NCI-H345 treated with DMSO at 0.1 percent for 48 hours (cell line): ENCODE data around the gene SEPTIN11.

Source experiments
- DNase-seq: peaks from one replicate; lab custom pipeline; 2025; ENCODE audit not compliant: unreplicated experiment; lab: John Stamatoyannopoulos, UW

The SEPTIN11 gene

DNA sequence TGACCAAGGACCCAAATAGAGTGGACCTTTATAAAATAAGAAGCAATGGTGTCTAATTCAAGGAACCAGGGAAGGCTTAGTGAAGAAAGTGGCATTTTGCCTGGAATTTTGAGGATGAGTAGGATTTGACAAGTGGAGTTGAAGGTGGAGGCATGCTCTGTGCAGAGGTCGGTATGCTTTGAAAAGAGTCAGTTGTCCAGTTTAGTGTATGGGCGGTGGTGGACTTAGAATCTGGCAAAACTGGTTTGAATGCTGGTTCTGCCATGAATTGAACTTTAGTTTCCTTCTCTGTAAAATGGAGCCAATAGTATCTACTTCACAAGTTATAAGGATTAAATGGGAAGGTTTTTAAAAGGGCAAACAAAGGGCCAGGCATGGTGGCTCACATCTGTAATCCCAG is 29.7 kb downstream of the SEPTIN11 start:
- DNase-seq: no peak

- no peak for DNase-seq
These were observed 30.7 kb downstream of the SEPTIN11 start for GRCh38 chr4:76980261-76980660.

GRCh38 chr4:76981644-76982043 is 32.1 kb downstream of the SEPTIN11 start:
- DNase-seq: no peak

DNA sequence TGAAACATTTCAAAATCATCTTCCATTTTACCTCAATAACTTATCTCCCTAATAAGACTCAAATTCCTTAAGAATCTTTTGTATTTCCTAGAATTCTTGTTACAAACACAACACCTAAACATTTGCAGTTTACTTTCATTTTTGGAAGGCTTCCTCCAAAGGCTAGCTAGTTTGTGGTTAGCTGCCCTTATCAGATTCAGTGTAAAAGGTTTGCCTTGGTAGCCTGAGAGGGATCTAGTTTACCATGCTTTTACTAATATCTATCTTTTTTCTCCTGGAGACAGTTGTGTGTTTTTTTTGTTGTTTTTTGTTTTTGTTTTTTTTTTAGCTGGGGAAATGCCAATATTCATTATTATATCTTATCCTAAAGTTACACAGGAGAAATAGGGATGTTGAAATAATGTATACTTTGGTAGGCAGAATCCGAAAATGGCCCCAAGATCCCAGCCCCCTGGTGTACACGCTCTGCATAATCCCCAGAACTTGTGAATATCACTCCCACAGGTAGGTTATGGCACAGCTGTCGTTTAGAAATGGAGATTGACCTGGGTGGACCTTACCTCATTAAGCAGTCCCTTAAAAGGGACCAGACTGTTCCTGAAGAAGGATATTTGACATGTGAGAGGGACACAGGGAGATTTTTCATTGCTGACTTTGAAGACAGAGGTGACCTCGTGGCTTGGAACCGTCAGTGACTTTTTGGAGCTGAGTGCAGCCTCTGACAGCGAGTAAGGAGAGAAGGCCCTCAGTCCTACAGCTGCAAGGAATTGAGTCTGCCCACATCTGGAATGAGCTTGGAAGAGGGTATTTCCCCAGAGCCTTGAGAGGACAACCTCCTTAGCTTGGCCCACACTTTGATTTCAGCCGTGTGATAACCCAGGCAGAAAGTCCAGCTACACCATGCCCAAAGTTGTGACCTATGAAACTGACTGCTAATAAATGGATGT is 33.4 kb downstream of the SEPTIN11 start:
- no peak for DNase-seq

GRCh38 chr4:76984127-76984526 is 34.6 kb downstream of the SEPTIN11 start:
- DNase-seq: no peak

DNA sequence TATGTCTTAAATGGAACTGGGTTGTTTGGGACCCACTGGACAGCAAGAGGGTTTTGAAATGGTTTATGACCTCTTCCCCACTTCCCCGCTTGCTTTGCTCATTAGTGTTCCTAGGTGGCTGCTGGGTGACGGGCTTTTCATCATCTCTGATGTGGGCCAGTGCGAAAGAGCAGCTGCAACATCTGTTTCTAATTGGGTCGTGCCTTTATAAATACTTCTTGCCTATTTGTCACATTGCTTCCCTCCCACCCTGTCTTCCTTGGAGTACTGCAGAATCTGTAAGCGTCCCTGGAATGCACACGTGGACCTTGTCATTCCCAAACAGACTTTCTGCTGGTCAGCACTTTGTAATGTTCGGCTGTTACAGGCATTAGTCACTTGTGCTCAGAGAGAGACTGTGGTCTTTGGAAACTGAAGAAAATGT is 35.2 kb downstream of the SEPTIN11 start:
- DNase-seq: no peak

- DNase-seq: no peak
These were observed 37.6 kb downstream of the SEPTIN11 start for GRCh38 chr4:76987153-76987591.

DNA sequence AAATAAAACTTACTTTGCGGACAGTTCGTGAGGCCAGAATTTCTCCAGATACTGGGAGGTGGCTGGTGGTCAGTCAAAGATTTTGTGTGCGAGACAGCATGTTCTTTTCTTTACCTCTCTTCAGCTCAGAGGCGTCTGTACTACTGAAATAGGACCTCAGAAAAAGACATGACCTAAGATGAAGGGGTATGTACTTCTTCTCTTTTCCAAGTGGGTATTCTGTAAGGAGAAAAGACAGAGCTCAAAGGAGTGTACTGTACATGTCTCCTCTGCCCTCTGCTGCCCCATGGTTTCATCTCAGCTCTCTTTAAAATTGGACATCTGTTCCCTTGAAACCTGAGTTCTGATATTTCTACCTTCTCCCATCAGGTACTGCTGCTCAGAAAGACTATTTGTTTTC is 38.1 kb downstream of the SEPTIN11 start:
- DNase-seq: no peak

GRCh38 chr4:76989391-76990061 is 40.0 kb downstream of the SEPTIN11 start:
- DNase-seq: no peak

DNA sequence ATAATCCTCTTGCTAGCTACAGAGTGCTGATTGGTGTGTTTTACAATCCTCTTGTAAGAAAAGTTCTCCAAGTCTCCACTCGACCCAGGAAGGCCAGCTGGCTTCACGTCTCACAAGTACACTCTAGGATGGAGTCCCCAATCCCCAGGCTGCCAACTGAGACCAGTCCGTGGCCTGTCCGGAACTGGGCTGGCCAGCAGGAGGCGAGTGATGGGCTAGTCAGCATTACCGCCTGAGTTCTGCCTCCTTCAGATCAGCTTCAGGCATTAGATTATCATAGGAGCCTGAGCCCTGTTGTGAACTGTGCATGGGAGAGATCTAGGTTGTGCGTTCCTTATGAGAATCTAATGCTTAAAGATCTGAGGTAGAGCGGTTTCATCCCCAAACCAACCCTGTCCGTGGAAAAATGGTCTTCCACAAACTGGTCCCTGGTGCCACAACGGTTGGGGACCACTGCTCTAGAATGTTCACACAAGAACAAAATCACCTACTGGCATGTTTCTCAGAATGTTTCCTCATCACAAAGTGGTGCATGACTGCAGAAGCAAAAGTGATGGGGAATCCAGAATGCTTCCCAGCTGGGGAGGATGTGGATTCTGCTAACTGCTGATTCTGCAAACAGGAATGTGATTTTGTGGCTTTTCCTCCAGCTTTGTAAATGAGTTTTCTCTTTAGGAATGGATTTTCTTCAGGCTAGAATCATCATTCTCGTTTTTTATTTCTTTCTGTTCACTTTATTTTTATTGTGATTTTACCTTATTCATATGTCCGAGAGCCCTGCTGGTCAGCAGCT is 40.9 kb downstream of the SEPTIN11 start:
- no peak for DNase-seq

- DNase-seq: no peak
These were observed 41.7 kb downstream of the SEPTIN11 start for GRCh38 chr4:76991161-76991660.

GRCh38 chr4:76993787-76994641 is 44.5 kb downstream of the SEPTIN11 start:
- DNase-seq: no peak

GRCh38 chr4:76995776-76996175 is 46.2 kb downstream of the SEPTIN11 start:
- DNase-seq: no peak

- DNase-seq: no peak
These were observed 46.9 kb downstream of the SEPTIN11 start for GRCh38 chr4:76996445-76996844.

DNA sequence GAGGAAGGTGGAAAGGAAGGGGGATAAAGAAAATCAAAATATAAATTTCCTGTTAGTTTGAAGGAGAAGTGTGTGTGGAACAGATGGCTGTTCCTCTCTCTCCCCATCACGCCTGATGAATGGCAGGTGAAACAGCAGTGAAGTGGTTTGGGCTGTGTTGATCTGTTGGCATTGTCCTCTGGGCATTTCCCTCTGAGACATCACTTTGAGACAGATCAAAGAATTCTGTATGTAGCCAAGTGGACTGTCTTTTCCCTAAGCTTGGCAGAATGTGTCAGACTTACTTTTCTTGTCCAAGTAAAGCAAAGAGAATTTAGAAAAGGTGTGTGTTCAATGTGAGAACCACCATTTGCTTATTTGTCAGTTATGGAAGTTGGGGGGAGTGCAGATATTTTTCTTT is 47.5 kb downstream of the SEPTIN11 start:
- no peak for DNase-seq

DNA sequence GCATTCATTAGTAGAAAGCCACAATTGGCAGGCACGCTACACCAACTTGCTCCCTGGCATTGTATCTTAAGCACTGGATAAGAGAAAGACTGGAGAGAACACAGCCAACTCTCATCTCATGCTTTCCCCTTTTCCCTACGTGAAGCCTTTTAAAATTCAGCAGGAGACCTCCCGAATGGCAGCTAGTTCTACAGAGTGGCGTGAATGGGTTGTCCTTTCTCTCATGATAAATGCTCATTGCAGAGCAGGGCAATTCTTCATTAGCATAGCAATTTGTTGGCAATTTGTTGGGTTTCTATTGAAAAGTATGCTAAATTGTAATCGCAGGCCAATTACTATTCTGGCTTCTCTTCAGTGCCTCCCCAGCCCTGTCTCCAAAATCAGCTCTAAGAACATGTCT is 48.0 kb downstream of the SEPTIN11 start:
- no peak for DNase-seq

- no peak for DNase-seq
These were observed 48.8 kb downstream of the SEPTIN11 start for GRCh38 chr4:76998251-76998901.
